ENCODE results near the gene ATP13A2.
A peak's percentile ranks its signal among the peaks of the same experiment; 100 is the strongest.

Gene ATP13A2

GRCh38 chr1:17002524-17002902 lies 9.2 kb downstream of the ATP13A2 start:
- no peak for DNase-seq

GRCh38 chr1:17001760-17002523 lies 9.8 kb downstream of the ATP13A2 start:
- no peak for DNase-seq

GRCh38 chr1:16999863-17000262 lies 11.9 kb downstream of the ATP13A2 start:
- no peak for DNase-seq

- DNase-seq, result no peak
Measured at GRCh38 chr1:16998589-16998988, 13.1 kb downstream of the ATP13A2 start.

GRCh38 chr1:16996845-16997244 lies 14.9 kb downstream of the ATP13A2 start:
- DNase-seq, result no peak

GRCh38 chr1:16993521-16994038 lies 18.1 kb downstream of the ATP13A2 start:
- DNase-seq, result no peak

GRCh38 chr1:16992675-16993074 lies 19.1 kb downstream of the ATP13A2 start:
- DNase-seq, result no peak

- no peak for DNase-seq
Measured at GRCh38 chr1:16992102-16992501, 19.6 kb downstream of the ATP13A2 start.

- DNase-seq, result no peak
Measured at GRCh38 chr1:16991571-16991970, 20.2 kb downstream of the ATP13A2 start.

GRCh38 chr1:16989676-16990391 lies 21.9 kb downstream of the ATP13A2 start:
- no peak for DNase-seq

- DNase-seq, result no peak
Measured at GRCh38 chr1:16988210-16988609, 23.5 kb downstream of the ATP13A2 start.

GRCh38 chr1:16986962-16987361 lies 24.8 kb downstream of the ATP13A2 start:
- DNase-seq, result peak in 1 of 2 donors; percentile 9

GRCh38 chr1:16986560-16986959 lies 25.2 kb downstream of the ATP13A2 start:
- no peak for DNase-seq

- DNase-seq, result no peak
Measured at GRCh38 chr1:16986113-16986512, 25.6 kb downstream of the ATP13A2 start.

- DNase-seq, result no peak
Measured at GRCh38 chr1:16984717-16985116, 27.0 kb downstream of the ATP13A2 start.

GRCh38 chr1:16983649-16984048 lies 28.1 kb downstream of the ATP13A2 start:
- no peak for DNase-seq

- no peak for DNase-seq
Measured at GRCh38 chr1:16982902-16983301, 28.8 kb downstream of the ATP13A2 start.

GRCh38 chr1:16981269-16981849 lies 30.4 kb downstream of the ATP13A2 start:
- no peak for DNase-seq

GRCh38 chr1:16980473-16981268 lies 31.1 kb downstream of the ATP13A2 start, which contains the start of gene MFAP2:
MFAP2 (minus strand) TSS chr1:16980620; CDS start chr1:16978273, 2,347 bp downstream.
- peak in 1 of 2 donors; percentile 13 for DNase-seq

GRCh38 chr1:16979475-16980327 lies 32.0 kb downstream of the ATP13A2 start:
- DNase-seq, result no peak

- DNase-seq, result no peak
Measured at GRCh38 chr1:16978567-16979474, 32.9 kb downstream of the ATP13A2 start.

All from stimulated activated CD4-positive, alpha-beta T cell treated with anti-CD3 and anti-CD28 coated beads, Interleukin-2, amount 100 ng/mL, for 24 hours (primary cell).